HG03565 (cell line): ENCODE measurements around the gene APP.

ENCODE experiments used
- ATAC-seq: cut with Tn5 transposase; IDR thresholded peaks from one replicate; pipeline ENCODE4 v1.9.1; 2021; ENCODE audit warnings: mild to moderate bottlenecking, moderate library complexity; ENCODE audit not compliant: unreplicated experiment

APP gene

DNA sequence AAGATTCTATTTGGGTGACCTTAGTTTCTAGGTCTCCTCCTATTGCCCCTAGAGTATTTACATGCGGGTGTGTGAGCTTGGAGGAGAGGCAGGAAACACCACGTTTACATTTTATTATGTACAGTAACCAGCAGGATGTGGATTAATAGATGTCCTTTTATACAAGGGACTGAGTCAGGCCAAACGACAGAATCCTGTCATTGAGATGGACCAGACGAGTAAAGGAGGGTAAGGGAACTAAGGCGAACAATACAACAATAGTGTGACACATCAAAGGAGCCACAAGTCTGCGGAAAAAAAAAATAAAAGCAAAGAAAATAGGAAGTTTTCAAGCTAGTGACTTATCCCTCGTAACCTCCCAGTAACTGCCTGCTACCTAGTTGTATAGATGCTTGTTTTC is 284.7 kb downstream of the APP start:
- ATAC-seq = no peak

DNA sequence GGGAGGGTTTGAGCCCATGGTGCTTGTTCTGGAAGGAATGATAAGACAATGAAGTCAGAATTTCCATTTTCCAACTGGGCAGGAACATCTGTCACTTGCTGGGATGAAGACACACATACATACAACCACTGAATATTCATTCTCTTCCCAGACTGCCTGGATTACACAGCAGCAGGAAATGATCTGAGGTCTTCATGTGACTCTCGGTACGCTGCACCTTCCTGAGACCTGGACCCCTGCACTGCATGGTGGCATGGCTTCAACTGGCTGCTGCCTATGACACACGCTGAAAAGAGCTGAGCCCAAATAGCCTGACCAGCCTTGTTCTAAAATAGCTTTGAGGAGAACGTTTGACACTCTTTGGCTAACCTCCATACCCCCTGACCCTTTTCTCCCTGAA is 285.2 kb downstream of the APP start:
- ATAC-seq = no peak

DNA sequence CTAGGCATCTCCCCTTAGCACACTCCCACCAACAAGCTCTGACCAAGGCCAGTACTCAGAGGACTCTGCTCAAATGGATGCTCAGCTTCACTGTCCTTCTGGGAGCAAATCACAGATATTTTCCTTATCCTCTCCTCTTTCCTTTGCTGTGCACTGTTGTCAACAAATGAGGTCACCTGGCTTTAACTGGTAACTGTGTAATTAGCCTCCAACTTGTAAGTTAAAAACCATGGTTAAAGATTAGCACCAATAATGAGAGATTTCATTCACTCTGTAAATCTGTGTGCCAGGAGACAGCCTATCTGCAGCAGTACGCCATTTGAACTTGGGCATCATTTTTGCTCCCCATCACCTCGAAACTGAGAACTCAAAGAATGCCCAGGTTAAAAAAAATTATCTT is 286.3 kb downstream of the APP start:
- ATAC-seq = no peak

DNA sequence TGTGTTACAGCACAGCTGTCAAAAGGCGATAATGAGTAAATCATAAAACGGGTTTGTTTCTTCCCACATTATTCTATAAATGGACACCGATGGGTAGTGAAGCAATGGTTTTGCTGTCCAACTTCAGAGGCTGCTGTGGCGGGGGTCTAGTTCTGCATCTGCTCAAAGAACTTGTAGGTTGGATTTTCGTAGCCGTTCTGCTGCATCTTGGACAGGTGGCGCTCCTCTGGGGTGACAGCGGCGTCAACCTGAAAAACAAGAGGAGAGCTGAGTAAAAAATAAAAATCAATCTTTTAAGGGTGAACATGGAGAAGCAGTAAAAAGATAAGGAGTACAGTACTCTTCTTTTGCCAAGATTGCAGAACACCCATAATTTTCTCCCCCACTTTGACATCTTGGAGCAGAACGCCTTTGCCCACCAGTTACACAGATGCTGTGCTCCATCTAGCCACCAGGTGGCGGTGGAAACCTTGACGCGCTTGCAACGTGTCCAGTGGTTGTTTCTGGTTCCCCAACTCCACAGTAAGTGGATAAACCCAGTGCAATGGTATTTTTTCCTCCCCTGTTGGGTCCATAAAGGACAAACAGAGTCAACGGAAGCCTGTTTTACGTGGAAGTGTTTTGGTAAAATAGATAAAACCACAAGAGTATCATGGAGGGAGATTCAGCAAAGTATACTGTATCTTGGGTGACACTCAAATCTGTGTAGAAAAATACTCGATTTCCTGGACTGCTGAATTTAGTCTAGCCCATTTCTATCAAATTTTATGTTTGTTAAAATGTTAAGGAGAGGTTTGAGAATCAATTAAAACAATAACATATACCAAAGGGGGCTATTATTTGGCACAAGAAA is 288.8 kb downstream of the APP start:
- peak; percentile 91 for ATAC-seq

DNA sequence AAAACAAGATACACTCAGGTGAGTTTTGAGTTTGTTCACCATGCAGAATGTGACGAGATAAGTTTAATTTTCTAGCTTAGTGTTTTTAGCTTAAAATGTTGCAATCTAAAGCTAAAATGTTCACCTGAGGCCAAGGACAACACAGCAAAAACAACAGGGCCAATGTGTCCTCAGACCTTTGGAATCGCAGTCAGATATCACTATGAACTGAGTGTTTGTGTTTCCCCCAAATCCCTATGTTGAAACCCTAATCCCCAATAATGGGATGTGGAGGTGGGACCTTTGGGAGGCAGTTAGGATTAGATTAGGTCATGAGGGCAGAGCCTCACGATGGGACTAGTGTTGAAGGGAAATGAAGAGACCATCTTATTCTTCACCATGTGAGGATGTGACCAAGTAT is 291.4 kb downstream of the APP start:
- ATAC-seq = no peak

DNA sequence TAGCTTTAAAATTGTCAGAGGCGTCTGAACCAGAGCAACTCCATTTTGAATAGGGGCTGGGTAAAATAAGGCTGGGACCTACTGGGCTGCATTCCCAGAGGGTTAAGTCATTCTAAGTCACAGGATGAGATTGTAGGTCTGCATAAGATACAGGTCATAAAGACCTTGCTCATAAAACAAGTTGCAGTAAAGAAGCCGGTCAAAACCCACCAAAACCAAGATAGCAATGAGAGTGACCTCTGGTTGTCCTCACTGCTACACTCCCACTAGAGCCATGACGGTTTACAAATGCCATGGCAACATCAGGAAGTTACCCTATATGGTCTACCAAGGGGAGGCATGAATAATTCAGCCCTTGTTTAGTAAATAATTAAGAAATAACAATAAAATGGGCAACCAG is 292.2 kb downstream of the APP start:
- ATAC-seq = no peak

DNA sequence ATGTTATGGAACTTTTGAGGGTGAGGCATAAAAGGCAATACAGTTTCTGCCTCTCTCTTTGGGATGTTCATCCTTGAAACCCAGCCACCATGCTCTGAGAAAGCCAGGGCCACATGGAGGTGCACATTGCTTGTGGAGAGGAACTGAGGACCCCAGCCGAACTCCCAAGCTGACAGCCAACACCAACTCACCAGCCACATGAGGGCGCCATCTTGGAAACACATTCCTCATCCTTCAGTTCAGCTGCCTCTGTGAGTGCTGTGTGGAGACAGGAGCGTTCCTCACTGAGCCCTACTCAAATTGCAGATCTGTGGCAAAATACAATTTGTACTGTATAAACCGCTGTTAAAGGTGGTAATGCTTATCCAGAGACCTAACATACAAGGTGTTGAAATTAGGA is 298.3 kb downstream of the APP start:
- no peak for ATAC-seq

DNA sequence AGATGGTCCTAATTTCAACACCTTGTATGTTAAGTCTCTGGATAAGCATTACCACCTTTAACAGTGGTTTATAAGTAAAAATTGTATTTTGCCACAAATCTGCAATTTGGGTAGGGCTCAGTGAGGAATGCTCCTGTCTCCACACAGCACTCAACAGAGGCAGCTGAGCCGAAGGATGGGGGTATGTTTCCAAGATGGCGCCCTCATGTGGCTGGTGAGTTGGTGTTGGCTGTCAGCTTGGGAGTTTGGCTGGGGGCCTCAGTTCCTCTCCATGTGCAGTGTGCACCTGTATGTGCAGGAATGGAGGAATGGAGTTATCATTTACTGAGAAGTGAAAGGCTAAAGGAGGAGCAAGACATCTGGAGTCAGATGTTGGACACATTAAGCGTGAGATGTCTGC is 299.0 kb downstream of the APP start:
- ATAC-seq = no peak

DNA sequence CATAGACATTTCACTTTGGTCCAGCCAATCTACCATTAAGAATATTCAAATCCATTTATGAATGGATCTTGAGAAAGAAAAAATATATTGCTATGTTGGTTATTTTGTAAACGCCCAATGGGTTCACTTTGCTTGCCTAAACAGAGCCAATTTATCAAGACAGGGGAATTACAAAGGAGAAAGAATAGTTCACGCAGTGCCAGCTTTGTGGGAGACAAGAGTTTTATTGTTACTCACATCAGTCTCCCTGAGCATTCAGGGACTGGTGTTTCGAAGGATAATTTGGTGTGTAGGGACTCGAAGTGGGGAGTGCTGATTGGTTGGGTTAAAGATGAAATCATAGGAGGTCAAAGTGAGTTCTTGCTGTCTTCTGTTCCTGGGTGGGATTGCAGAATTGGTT is 300.5 kb downstream of the APP start:
- ATAC-seq = no peak

DNA sequence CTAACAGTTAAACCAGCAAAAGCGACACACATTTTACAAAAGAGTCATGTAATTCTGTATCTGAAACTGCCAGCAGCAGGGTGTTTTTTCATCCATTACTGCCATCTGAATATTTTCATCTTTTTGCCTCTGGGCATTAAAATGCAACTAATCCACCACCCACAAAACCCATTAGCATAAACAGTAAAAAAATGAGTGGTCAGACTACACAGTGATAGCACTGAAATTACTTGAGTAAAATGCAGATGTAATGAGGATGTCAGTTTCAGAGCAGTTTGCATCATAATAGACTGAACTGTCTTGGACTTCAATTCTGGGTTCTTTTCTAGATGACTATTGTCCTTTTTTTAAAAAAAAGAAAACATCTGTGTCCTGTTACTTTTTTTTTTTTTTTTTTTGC is 303.5 kb downstream of the APP start:
- ATAC-seq = no peak

DNA sequence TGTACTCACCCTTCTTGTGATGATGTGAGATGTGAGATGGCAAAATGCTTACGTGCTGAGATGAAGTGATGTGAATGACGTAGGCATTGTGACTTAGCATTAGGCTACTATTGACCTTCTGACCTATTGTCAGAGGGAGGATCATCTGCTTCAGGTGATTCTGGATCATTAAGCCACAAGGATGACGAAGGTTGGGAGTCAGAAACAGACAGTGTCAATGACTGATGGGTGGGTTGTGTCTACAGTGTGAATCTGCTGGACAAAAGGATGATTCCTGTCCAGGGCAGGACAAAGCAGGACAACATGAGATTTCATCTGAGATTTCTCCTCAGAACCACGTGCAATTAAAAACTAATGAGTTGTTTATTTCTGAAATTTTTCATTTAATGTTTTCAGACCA is 306.8 kb downstream of the APP start:
- ATAC-seq = no peak

DNA sequence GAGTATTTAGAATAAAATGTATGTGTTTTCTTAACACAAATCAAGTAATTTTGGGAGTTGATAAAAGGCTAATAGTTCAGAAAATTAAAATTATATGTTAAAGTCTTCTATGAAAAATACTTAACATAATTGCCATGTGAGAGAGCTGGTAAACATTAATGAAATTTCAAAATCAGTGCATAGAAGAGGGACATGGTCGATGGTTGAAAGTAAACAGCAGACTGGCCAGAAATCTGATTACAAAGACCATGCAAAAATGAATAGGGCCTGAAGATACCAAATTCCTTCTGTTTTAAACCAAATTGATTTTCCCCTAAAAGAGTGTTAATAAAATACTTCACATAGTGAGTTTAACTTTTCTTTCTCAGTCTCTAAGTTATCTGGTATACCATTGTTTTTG is 307.5 kb downstream of the APP start:
- no peak for ATAC-seq

DNA sequence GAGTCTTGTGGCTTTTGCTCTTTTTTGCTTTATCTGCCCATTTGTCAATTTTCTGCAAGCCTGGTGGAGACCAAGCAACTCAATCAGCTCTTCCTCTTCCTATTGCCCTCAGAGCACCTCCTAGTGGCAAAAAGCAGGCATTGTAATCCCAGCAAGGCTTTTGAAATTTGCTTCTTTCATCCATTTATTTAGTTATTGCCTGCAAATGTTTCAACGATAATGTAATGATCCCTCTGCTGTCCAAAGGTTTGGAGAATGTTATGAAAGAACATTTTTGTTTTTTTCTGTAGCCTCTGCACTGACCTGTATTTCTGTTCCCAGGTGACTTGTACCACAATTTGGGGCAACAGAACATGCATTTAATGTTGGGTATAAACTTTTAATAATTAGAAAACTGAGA is 308.0 kb downstream of the APP start:
- ATAC-seq = no peak

DNA sequence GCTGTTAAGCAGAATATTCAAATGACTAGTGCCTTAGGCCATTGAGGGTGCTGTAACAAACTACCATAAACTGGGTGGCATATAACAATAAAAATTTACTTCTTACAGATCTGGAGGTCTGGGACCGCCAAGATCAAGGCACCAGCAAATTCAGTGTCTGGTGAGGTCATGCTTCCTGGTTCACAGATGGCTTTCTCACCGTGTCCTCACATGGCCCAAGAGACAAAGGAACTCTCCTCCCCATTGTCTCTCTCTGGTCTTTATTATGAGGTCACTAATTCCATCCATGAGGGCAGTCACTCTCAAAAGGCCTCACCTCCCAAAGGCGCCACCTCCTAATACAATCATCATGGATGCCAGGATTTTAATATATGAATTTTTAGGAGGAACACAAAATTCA is 308.5 kb downstream of the APP start:
- no peak for ATAC-seq

DNA sequence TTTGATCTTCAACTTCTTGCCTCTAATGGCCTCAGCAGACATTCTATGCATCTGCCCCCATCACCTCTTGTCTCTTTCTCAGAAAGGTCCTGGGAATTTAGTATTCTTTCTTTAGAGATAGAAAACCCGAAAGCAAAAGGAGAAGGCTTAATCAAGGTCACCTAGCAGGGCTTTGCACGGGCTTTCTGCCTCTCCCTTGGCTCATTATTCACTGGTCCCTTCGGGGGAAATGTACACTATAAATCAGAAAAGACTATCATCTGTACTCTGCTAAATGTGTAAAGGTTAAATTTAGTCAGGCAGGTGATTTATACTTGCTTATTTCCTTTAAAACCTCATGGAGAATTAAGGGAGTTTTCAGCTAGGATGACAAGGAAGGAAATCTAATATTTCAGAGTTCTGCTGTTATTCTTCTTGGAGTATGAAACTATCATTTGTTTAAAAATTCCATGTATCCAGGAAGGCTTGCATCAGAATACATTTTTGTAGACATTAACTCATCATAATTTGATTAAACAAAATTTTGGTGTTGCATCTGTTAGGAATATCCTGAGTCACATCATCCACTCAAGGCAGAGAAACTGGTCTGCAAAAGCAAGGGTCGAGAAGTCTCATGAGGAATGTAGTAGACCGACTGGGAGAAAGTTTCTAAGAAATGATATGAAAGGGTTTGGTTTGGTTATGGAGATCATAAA is 311.2 kb downstream of the APP start:
- no peak for ATAC-seq

DNA sequence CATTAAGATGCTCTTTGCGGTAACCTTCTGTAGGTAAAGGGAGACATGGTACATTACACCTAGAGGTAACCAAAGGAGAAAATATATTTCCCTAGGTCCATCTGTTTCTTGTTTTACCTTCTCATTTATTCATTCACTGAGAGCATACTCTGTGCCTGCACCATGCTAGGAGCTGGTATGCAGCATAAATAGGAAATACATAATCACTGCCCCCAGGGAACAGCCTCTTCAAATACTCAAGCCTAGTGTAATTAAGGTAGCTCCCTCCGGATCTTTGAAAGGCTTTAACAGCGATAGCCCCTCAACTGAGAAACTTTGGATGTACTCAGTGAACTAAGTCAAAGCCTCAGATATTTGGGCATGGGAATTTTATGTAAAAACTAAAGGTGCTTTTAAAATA is 312.2 kb downstream of the APP start:
- ATAC-seq = no peak

DNA sequence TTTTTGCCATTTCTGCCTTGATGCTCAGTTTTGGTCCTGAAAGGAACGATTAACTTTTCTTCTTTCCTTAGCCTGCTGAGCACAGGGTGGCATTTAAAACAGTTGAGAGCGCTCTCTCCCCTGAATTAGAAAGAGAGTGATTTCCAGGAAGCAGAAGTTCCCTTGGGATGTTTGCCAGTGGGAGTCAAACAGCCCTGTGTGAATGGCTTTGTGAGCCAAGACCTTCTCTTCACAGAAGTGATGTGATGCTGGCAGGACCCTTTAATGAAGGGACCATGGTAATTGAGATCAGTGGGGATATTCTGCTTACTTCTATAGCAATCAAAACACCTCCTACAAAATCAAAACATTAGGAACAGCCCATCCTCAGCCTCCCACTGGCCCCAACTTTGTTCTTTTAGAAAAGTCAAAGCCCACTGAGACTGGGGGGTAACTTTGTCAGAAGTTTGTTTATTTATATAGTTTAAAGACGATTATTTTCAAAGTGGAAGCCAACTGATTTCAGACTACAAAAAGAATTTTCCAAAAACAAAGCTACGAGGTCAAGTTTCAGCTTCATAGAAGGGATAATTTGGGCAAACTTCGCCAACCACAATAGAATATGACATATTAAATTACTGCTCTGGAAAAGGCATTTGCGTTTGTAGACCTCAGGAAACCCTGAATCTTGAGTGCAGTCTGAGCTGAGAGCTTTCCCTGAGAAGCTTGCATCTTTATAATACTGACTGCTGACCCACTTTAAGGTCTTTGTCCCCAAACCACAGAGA is 313.1 kb downstream of the APP start:
- ATAC-seq = no peak

DNA sequence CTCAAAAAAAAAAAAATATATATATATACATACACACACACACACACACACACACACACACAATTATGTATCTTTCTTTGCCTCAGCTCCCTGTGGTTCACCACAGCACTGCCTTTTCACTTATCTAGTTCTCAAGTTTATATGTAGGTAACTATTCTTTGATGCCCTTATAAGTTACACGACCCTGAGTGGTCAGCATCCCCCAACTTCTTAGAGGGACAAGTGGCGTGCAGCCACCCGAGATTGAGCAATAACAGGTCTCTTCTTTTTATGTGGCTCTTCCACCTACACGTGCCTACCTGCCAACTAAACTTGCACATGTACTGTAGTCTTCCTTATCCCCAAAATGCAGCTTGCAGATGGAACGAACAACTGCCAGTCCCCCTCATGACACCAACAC is 315.0 kb downstream of the APP start:
- no peak for ATAC-seq

DNA sequence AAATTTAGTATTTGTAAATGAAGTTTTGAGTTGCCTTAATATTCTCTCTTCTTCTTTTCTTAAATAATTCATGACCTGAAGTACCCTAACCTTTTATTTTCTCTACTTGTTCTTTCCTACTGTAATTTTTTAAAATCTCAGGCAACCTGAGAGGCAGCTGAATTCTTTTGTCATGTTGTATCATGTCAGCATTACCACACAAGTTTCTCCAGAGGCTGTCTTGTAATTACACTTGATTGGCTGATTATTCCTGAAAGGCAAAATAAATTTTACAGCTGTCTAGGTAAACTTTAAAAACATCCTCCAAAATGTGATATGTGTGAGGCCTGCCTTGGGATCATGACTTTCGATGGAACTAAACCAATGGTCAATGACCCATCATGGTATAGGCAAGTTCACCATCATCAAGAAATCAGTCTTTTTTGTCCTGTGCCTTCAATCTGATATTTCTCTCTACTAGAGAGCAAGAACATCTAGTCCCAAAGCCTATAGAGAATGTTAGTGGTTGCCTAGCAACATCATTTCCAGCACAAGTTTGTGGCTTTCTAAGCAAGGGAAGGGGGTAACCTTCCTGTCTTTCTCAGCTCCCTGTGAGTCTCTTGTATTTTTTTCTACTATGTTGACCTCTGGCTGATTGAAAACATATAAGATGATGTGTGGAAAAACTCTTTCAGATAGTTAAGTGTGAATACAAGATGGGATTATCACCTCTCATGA is 320.3 kb downstream of the APP start:
- ATAC-seq = no peak

DNA sequence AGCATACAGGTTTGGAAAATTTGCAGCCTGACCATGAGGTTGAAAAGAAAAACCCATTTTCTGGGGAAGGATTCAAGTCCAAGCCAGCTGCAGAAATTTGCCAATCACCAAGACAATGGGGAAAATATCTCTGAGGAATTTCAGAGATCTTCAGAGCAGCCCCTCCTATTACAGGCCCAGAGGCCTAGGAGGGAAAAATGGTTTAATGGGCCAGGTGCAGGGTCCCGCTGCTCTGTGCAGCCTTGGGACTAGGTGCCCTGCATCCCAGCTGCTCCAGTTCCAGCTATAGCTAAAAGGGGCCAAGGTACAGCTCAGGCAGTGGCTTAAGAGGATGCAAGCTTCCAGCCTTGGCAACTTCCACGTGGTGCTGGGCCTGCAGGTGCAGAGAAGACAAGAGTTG is 322.3 kb downstream of the APP start:
- ATAC-seq = no peak

DNA sequence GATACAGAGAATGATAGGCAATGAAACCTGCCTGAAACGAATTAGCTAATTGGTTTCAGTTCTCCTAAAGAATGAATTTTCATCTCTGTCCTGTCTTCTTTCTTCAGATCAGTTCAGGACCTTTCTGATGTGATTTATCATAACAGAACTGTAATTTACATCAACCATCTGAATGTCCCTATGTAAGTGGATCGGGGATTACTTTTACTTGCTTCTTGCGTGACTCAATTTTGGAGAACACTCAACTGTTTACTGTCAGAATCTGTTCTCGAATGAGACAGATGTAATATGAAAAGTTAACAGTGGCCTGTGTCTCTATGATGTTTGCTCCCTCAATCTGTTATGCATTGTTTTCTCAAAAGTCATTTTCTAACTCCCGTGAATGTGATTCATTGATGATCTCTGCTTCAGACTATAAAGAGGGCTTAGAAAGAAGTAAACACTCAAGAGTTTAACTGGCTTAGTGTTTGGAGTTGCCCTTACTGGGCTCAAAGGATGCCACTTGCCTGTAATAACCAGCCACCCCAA is 324.8 kb downstream of the APP start:
- peak; percentile 80 for ATAC-seq
